ENCODE data around the gene PRKCE.

- TF ChIP-seq POLR2A (IDR thresholded peaks at IDR 0.05) (no peak), POLR2AphosphoS5 (IDR thresholded peaks at IDR 0.05) (no peak), CTCF (IDR thresholded peaks at IDR 0.05) (peak; percentile 93 to 99 (median 98))
These were observed 7.6 kb upstream of the PRKCE start for GRCh38 chr2:45643543-45644542.
